NCI-H345 treated with DMSO at 0.1 percent for 48 hours (cell line): ENCODE measurements around the gene HTRA2.
"Not testable (repeated sequence)": the region's sequence is repeated elsewhere in the genome, so short reads cannot be mapped to it uniquely, and the experiment has no call there.

Experiments used
- DNase-seq: peaks from one replicate; lab custom pipeline; 2025; ENCODE audit not compliant: unreplicated experiment; lab: John Stamatoyannopoulos, UW

HTRA2 gene

GRCh38 chr2:74559912-74560311 lies 30.2 kb downstream of the HTRA2 start:
- DNase-seq, result no peak

DNA sequence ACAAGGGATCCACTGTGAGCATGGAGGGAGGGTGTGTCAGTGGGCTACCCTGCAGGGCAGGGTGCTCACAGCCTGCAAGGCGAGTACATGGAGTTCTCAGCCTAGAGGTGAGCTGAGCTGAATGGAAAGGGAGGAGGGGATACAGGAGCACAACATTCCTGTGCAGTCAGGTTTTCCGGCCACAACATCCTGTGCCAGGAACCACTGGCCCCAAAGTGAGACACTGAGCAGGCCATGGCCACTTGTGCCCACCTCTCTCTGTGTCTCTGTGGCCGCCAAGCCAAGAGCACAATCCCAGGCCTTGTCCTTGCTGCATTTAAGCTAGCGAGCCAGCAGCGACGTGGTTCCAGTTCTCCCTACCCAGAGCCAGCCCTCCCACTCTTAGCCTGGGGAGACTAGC lies 30.9 kb downstream of the HTRA2 start:
- DNase-seq, result no peak

GRCh38 chr2:74561022-74561421 lies 31.3 kb downstream of the HTRA2 start:
- not testable (repeated sequence) for DNase-seq

DNA sequence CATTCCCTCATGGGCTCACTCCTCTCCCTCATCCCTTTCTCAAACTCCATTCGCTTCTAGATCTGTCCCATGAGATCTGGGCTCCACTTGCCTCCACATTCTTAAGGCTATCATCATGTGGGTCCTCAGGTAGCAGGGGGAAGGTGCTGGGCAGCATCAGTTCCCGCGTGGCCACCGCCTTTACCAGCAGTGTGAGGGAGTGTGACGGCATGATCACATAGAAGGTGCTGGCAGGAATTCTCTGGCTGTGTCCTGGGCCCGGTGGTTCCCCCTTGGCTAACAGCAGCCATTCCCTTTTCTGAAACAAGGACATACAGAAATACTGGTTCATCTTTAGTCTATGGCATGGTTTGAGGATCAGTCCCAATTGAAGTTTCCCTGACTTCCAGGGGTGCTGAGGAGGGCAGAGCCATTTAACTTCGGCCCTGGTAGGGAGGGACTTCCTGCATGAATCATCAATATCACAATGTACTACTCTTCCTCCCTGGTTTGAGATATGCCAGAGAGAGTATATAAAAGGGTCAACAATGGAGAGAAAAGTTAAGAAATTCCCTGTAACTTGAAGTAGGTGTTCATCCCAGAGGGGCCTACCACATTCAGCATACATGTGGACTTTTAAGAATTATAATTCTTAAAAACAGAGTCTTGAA lies 32.5 kb downstream of the HTRA2 start:
- DNase-seq, result no peak

GRCh38 chr2:74564222-74564621 lies 34.5 kb downstream of the HTRA2 start:
- DNase-seq, result no peak

GRCh38 chr2:74566076-74566753 lies 36.5 kb downstream of the HTRA2 start:
- no peak for DNase-seq

- no peak for DNase-seq
These were observed 37.0 kb downstream of the HTRA2 start for GRCh38 chr2:74566754-74567085.

GRCh38 chr2:74567881-74568280 lies 38.1 kb downstream of the HTRA2 start:
- no peak for DNase-seq

GRCh38 chr2:74569686-74570085 lies 40.0 kb downstream of the HTRA2 start:
- no peak for DNase-seq

- no peak for DNase-seq
These were observed 41.3 kb downstream of the HTRA2 start for GRCh38 chr2:74571058-74571457.

- no peak for DNase-seq
These were observed 42.6 kb downstream of the HTRA2 start for GRCh38 chr2:74572178-74572925.

DNA sequence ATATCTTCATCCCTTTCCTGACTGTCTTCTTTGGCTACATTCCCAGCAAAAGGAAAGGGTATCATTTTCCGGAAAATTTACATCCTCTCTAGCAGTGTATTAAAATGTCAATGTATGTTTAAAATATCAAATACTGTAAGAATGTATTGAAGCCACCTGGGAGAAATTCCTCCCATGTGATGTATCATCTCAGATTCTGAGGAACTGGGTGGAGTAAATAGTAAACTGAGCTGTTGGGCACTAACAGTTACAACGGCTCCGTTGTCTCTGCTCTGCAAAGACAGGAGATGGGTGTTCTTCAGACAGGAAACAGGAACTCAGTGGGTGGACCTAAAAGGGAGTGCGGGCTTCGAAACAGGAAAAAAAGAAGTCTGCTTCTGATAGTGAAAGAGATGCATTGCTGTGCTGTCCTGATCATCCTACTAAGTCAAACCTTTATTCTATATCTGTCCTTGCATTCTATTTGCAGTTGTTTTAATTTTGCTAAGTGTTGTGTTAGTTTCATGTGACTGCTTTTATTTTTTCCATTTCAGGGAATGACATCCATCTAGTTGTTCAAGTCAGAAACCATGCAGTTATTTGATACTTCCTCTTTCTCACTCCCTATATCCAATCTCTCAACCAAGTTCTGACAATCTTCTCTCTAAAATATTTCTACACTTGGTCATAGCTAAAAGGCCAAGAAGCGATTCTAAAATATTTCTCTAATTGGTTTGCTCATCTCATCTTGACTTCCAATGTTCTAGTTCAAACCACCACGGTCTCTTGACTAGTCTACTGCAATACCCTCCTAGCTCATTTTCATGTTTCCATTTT lies 44.2 kb downstream of the HTRA2 start:
- DNase-seq, result no peak

DNA sequence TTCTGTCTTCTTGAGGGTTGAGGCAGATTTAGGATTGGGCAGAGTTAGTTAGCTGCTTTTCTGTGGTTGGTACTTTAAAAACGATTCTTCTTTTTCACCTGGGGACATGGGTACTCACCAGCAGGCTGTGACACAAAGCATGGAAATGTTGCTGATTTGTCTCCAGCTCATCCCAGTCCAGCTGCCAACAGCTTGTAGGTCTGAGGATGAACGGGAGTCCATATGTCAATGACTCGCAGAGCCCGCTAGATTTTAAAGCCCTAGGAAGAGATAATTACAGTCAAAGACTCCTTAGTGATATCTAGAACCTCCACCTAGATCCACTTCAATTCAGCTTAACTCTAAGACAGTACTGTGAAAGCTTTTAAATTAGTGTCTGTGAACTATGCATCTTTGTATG lies 45.6 kb downstream of the HTRA2 start:
- no peak for DNase-seq

DNA sequence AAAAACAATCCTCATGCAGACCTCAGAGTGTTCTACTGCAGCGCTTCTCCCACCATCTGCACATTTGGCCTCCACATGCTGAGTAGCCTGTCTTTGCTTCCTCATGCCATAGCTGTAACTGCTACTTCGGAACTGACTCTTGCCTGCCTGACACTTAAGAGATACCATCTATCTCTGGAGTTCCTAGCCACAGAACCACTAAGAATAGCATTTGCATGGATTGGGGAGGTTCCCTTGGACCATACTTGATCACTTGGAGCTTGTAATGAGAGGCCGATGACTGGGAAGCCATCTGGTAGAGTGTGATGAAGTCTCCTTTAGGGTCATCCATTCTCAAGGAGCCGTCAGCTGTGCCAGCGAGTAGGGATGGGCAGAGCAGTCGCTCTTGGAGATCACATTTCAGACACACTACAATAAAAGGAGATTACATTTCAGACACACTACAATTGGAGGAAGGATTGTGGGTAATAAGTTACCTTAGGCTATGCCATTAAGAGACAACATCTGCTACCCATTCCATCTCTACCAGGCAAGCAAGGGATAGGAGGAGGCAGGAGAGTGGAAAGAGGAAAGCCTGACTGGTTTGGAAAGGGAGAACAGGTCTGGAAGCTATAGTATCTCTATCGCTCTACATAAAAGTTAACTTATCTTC lies 46.6 kb downstream of the HTRA2 start:
- DNase-seq, result no peak

GRCh38 chr2:74576863-74577229 lies 47.1 kb downstream of the HTRA2 start:
- no peak for DNase-seq

- DNase-seq, result no peak
These were observed 47.7 kb downstream of the HTRA2 start for GRCh38 chr2:74577448-74577847.

DNA sequence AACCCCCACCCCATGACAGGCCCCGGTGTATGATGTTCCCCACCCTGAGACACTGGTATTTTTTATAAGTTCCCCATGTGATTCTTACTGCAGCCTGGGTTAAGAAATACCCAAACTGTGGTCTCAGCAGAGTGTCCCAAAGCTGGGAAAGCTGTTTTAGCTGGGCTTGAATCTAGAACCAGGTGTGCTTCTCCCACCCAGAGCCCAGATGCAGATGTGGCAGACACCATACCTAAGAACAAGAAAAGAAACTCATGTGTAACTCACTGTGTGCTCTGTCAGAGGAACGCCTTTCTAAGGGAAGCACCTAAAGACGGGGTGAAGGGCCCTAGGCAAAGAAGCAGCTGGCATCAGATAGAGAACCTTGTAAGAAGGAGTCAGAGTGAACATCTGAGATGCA lies 48.7 kb downstream of the HTRA2 start:
- no peak for DNase-seq

DNA sequence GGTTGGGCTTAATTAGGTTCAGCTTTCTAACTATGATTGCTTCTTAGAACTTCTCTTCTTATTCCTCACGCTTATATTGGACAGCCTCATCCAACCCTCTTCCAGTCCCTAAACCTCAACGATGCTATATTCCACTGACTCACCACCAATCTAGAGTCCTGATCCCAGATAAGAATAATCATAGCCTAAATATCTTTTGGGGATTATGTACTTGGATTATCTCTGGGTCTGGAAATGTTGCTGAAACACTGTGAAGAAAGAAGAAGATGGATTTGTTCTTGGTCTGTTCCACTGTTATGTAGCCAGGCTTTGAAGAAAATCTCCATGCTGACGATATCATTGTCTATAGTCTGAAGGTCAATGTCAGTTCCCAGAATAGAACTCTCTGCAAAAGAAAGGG lies 51.7 kb downstream of the HTRA2 start:
- DNase-seq, result no peak

DNA sequence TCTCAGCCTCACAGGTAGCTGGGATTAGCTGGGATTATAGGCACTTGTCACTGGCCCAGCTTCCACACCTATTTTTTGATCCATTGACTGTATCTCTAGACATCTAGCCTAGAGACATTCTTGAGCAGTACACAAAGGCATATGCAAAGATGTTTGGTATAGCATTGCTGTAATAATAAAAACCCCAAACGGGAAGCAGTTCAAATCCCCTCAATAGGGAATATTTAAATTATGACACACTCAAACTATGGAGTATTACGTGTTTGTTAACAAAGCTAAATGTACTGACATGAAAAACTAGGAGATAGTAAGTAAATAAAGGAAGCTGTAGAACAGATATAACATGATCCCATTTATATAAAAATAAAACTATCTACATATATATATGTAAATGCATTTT lies 52.5 kb downstream of the HTRA2 start:
- DNase-seq, result no peak
